Thyroid gland (tissue), 4 donors: ENCODE measurements around the gene PLEKHA6.

Source experiments
- CTCF ChIP-seq, 6 experiments: fragments of 200-600 bp in 3 of 6; fragments of 450-650 bp in 3 of 6; sonication (generic) in 3 of 6; IDR thresholded peaks; one replicate each; pipeline ENCODE4 v1.5.1; 2016 to 2019; ENCODE audit warnings: antibody characterized with exemption in 6 of 6, mild to moderate bottlenecking in 2 of 6, inconsistent platforms in 1 of 6, moderate library complexity in 1 of 6
- POLR2A ChIP-seq, 2 donors: fragments of 450-650 bp; IDR thresholded peaks; one replicate each; pipeline ENCODE4 v1.6.1; 2017; ENCODE audit warnings: antibody characterized with exemption in 2 of 2, mild to moderate bottlenecking in 2 of 2, moderate library complexity in 1 of 2

- TF ChIP-seq CTCF (IDR thresholded peaks at IDR 0.05) (no peak), POLR2A (IDR thresholded peaks at IDR 0.05) (no peak)
These were observed 107.6 kb downstream of the PLEKHA6 start for GRCh38 chr1:204251926-204252689.
